GM18505 (cell line): ENCODE data around the gene ARL9.
A peak's percentile ranks its signal among the peaks of the same experiment; 100 is the strongest.

ENCODE experiments used
- ATAC-seq: cut with Tn5 transposase; IDR thresholded peaks from one replicate; pipeline ENCODE4 v1.9.1; 2021; ENCODE audit not compliant: unreplicated experiment
- POLR2A ChIP-seq: IDR thresholded peaks from 4 replicates; pipeline ENCODE4 v1.6.1; 2011; ENCODE audit warnings: borderline replicate concordance; ENCODE audit not compliant: insufficient read depth, insufficient read length; ENCODE audit errors: extremely low read depth

The ARL9 gene

GRCh38 chr4:56477192-56477702 lies 28.3 kb upstream of the ARL9 start:
- ATAC-seq: no peak
- no peak for TF ChIP-seq POLR2A

- TF ChIP-seq POLR2A: no peak
- no peak for ATAC-seq
Observed at GRCh38 chr4:56480691-56481090, 24.9 kb upstream of the ARL9 start.

- no peak for TF ChIP-seq POLR2A
Observed at GRCh38 chr4:56496241-56496640, 9.3 kb upstream of the ARL9 start.

GRCh38 chr4:56511098-56511497 lies 5.5 kb downstream of the ARL9 start:
- no peak for ATAC-seq
- no peak for TF ChIP-seq POLR2A

More at GRCh38 chr4:56496241-56496640, 9.3 kb upstream of the ARL9 start:
- ATAC-seq: no peak

- no peak for TF ChIP-seq POLR2A
- no peak for ATAC-seq
Observed at GRCh38 chr4:56512166-56512565, 6.6 kb downstream of the ARL9 start.

GRCh38 chr4:56513517-56513916 lies 7.9 kb downstream of the ARL9 start:
- TF ChIP-seq POLR2A: no peak
- ATAC-seq: no peak

- TF ChIP-seq POLR2A: no peak
- ATAC-seq: peak; percentile 94
Observed at GRCh38 chr4:56530269-56531148, 24.9 kb downstream of the ARL9 start.

GRCh38 chr4:56531149-56531770 lies 25.7 kb downstream of the ARL9 start:
- ATAC-seq: no peak
- no peak for TF ChIP-seq POLR2A

GRCh38 chr4:56531823-56532222 lies 26.2 kb downstream of the ARL9 start:
- no peak for ATAC-seq
- TF ChIP-seq POLR2A: no peak

- no peak for TF ChIP-seq POLR2A
- no peak for ATAC-seq
Observed at GRCh38 chr4:56532239-56532638, 26.6 kb downstream of the ARL9 start.

GRCh38 chr4:56535915-56536314 lies 30.3 kb downstream of the ARL9 start:
- no peak for ATAC-seq
- no peak for TF ChIP-seq POLR2A

GRCh38 chr4:56537147-56537546 lies 31.6 kb downstream of the ARL9 start:
- no peak for TF ChIP-seq POLR2A
- ATAC-seq: no peak

- no peak for TF ChIP-seq POLR2A
- no peak for ATAC-seq
Observed at GRCh38 chr4:56540826-56541225, 35.2 kb downstream of the ARL9 start.
